ENCODE measurements around the gene SPATA9.
A peak's percentile ranks its signal among the peaks of the same experiment; 100 is the strongest.

The SPATA9 gene

DNA sequence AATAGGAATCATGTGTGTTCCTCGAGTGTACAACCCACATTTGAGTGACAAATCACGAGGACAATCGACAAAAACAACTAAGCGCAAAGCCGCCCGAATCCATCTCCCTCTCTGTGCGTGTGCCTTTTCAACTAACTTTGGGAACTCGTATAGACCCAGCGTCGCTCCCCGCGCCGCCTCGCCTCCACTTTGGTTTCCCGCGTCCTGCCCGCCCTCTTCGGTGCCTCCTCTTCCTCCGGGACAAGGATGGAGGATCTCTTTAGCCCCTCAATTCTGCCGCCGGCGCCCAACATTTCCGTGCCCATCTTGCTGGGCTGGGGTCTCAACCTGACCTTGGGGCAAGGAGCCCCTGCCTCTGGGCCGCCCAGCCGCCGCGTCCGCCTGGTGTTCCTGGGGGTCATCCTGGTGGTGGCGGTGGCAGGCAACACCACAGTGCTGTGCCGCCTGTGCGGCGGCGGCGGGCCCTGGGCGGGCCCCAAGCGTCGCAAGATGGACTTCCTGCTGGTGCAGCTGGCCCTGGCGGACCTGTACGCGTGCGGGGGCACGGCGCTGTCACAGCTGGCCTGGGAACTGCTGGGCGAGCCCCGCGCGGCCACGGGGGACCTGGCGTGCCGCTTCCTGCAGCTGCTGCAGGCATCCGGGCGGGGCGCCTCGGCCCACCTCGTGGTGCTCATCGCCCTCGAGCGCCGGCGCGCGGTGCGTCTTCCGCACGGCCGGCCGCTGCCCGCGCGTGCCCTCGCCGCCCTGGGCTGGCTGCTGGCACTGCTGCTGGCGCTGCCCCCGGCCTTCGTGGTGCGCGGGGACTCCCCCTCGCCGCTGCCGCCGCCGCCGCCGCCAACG lies 62.5 kb downstream of the SPATA9 start, which contains the start of gene GPR150:
Gene GPR150, plus strand, starts transcription at position 58 of the 840 bp plus-strand sequence. Its CDS starts 189 bp downstream, at position 247.
- DNase-seq (ENCODE audit: low read depth in 3 of 3) = peak in 2 of 3 donors; percentile 51 to 59

DNA sequence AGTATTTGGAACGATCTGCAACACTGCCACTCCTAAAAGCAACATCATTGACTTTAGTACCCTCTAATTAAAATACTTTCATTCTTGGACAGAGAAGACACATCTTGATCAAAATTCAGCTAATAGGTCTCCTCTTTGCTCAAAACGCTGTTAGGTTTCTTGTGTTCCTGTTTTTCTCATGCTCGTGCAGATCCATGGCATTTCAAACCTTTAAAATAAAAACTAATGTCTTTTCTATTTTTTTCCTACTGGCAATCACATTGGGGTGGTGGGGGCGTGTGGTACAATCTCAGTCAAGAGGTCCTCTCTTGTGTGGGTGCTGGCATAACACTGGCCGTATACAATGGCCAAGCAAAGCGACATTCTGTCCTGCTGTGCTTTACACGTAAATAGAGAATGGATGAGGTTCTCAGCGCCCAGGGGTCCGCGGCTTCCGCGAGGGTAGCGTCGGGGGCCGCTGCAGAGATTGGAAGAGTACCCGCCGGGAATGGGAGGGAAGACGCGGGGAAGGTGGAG lies 63.2 kb downstream of the SPATA9 start:
- no peak for DNase-seq (ENCODE audit: low read depth in 3 of 3)

DNA sequence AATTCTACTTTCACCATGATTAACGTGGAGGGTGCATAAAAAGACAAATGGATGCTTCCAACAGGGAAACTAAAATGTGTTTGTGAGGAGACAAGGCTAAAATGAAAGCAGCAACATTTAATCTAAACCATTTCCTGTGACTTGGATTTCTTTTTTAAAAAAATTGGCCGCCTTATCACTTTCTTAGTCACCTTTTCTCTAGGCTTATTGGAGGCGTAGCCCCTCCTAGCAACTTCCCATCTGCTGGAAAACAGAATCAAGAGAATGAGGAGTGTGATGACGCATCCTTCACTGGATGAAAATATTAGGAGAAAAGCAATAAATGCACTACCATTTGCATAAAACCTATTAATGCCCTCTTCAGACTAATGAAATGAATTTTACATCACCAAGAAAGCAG lies 63.7 kb downstream of the SPATA9 start:
- DNase-seq (ENCODE audit: low read depth in 3 of 3) = no peak

DNA sequence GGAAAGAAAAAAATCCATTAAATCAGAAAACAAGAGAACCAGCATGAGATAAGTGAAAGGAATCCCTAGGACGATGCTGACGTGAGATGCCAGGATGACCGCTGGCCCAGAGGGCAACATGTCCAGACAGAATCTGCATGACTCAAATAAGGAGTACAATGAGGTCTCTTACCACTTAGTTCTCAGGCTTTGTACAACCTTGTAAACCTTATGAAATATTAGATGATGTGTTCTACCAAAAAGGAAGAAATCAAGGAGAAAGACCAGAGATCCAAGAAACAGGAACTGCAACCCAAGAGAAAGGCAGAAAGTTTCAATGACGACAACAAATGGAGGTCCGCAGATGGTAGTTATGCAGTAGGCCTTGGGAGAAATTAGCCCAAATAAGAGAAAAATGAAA lies 65.7 kb downstream of the SPATA9 start:
- DNase-seq (ENCODE audit: low read depth in 3 of 3) = no peak

DNA sequence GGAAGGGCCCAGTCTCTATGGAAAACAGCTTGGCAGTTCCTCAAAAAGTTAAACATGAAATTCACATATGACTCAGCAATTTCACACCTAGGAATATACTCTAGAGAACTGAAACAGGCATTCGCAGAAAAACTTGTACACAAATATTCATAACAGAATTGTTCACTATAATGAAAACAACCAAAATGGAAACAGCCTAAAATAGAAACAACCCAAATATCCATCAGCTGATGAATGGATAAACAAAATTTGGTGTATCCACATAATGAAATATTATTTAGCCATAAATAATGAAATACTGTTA lies 67.7 kb downstream of the SPATA9 start:
- no peak for DNase-seq (ENCODE audit: low read depth in 3 of 3)

DNA sequence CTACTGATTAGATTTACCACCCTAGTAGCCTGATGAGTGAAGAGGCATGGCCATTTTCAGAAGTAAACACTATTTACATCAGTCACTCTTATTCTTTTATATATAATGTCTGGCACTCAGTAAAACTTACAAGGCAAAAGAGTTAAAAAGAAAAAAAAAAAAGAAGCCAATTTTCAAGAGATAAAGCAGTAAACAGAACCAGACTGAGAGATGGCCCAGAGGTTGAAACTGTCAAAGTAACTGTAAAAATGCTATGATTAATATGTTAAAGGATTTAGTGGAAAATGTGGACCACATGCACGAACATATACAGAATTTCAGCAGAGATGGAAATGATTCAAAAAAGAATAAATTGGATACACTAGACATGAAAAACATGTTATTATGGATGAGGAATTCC lies 69.3 kb downstream of the SPATA9 start:
- DNase-seq (ENCODE audit: low read depth in 3 of 3) = no peak

DNA sequence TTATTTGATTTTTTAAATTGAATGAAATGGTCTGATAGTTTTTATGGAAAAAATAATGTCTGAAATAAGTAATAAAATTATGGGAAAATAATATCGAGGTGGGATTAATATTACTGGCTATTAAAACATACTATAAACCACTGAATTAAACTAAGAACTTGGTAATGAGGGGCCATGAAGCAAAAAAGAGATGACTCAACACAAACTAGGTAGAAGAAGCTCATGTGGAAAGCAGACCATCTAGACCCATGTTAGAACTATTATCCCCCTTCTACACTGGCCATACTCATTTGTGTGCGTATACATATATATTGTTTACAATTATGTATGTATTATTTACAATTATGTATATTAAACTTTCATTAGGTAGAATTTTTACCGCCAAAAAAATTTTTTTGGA lies 71.4 kb downstream of the SPATA9 start:
- DNase-seq (ENCODE audit: low read depth in 3 of 3) = no peak

DNA sequence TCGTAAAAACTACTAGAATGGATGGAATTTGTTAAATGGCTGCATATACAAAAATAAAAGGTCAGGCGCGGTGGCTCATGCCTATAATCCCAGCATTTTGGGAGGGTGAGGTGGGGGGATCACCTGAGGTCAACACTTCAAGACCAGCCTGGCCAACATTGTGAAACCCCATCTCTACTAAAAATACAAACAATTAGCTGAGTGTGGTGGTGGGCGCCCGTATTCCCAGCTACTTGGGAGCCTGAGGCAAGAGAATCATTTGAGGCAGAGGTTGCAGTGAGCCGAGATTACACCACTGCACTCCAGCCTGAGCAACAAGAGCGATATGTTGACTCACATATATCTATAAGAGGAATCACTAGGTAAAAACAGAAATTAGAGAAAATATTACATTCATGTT lies 72.2 kb downstream of the SPATA9 start:
- no peak for DNase-seq (ENCODE audit: low read depth in 3 of 3)

DNA sequence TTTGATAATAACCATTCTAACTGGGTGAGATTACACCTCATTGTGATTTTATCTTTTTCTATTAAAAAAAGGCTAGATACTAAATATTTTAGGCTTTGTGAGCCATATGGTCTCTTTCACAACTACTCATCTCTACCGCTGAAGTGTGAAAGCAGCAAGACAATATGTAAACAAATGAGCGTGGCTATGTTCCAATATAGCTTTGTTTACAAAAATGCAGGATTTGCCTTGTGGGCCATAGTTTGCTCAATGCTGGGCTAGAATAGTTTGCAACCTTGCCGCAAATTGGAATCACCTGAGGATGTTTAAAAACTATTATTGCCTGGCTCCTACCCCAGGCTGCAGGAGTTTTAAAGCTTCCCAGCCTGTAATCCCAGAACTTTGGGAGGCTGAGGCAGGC lies 73.1 kb downstream of the SPATA9 start:
- DNase-seq (ENCODE audit: low read depth in 3 of 3) = no peak
